Loucy (cell line): ENCODE measurements around the gene CFAP45.

ENCODE experiments used
- CTCF ChIP-seq: fragments of 200-600 bp; sonication (generic); conservative IDR thresholded peaks from 2 replicates; pipeline ENCODE4 v1.5.1; 2014; ENCODE audit warnings: mild to moderate bottlenecking, antibody characterized with exemption, low read length
- EZH2phosphoT487 ChIP-seq: fragments of 200-600 bp; IDR thresholded peaks from 2 replicates; pipeline ENCODE4 v1.6.1; 2018; ENCODE audit warnings: antibody characterized with exemption, mild to moderate bottlenecking, moderate library complexity, borderline replicate concordance

- TF ChIP-seq CTCF (no peak), EZH2phosphoT487 (no peak)
Observed at GRCh38 chr1:159826441-159827101, 73.4 kb downstream of the CFAP45 start, which contains the start of gene SLAMF8.
